CD14-positive monocyte (primary cell): ENCODE data around the gene ZNF716. TPM values are rescaled to one million over a fixed set of nuclear protein-coding genes. Genes with fewer than 3 reads are reported as not detected.

ENCODE experiments used
- DNase-seq, 3 donors: peaks; one replicate each; pipeline ENCODE4 v3.0.0-alpha.2; 2011 to 2022
- H2AFZ ChIP-seq: 2 replicates; pipeline ENCODE4 v1.6.0; 2012; ENCODE audit warnings: mild to moderate bottlenecking, low read depth, low read length, inconsistent platforms; ENCODE audit not compliant: insufficient read depth, poor library complexity, severe bottlenecking
- H3K27ac ChIP-seq, 2 donors: 1 replicate in 1 of 2; 2 replicates in 1 of 2; pipeline ENCODE4 v1.5.1; 2012 to 2013; ENCODE audit warnings: low read length in 2 of 2, control low read depth in 1 of 2, inconsistent platforms in 1 of 2, low read depth in 1 of 2, mild to moderate bottlenecking in 1 of 2
- H3K27me3 ChIP-seq, 2 donors: one replicate each; pipeline versions ENCODE4 v1.6.0 to v1.6.1; 2011 to 2013; ENCODE audit warnings: low read length in 2 of 2; ENCODE audit not compliant: control insufficient read depth in 2 of 2, insufficient read depth in 2 of 2
- H3K36me3 ChIP-seq, 2 donors: replicated peaks in 1 of 2; 1 replicate in 1 of 2; 2 replicates in 1 of 2; pipeline versions ENCODE4 v1.5.1 to v1.6.1; 2012 to 2013; ENCODE audit warnings: low read length in 2 of 2, control low read depth in 1 of 2, inconsistent platforms in 1 of 2, mild to moderate bottlenecking in 1 of 2; ENCODE audit not compliant: insufficient read depth in 2 of 2, control insufficient read depth in 1 of 2
- H3K4me1 ChIP-seq, 2 donors: 1 replicate in 1 of 2; 2 replicates in 1 of 2; pipeline versions ENCODE4 v1.5.1 to v1.6.1; 2012 to 2013; ENCODE audit warnings: low read length in 2 of 2, control low read depth in 1 of 2, inconsistent platforms in 1 of 2, mild to moderate bottlenecking in 1 of 2, moderate library complexity in 1 of 2; ENCODE audit not compliant: insufficient read depth in 2 of 2, control insufficient read depth in 1 of 2
- H3K4me2 ChIP-seq: replicated peaks from 2 replicates; pipeline ENCODE3; 2012; ENCODE audit warnings: low read length, moderate library complexity, mild to moderate bottlenecking; ENCODE audit not compliant: poor library complexity, severe bottlenecking; ENCODE audit errors: extremely low read depth
- H3K4me3 ChIP-seq, 3 experiments: fragments of 200-600 bp in 1 of 3; sonication (generic) in 1 of 3; replicated peaks in 1 of 3; 1 replicate in 2 of 3; 2 replicates in 1 of 3; pipeline ENCODE4 v1.5.1; 2011 to 2013; ENCODE audit warnings: low read length in 3 of 3, mild to moderate bottlenecking in 3 of 3, control low read depth in 2 of 3, low read depth in 2 of 3, inconsistent platforms in 1 of 3, moderate library complexity in 1 of 3
- H3K79me2 ChIP-seq: 2 replicates; pipeline ENCODE4 v1.6.0; 2012; ENCODE audit warnings: mild to moderate bottlenecking, control low read depth, inconsistent platforms, low read length, moderate library complexity; ENCODE audit not compliant: insufficient read depth
- H3K9ac ChIP-seq: 2 replicates; pipeline ENCODE4 v1.6.0; 2017; ENCODE audit warnings: low read length, mild to moderate bottlenecking; ENCODE audit not compliant: insufficient read depth, poor library complexity, severe bottlenecking
- H3K9me3 ChIP-seq, 2 donors: replicated peaks in 1 of 2; 1 replicate in 1 of 2; 2 replicates in 1 of 2; pipeline versions ENCODE4 v1.5.1 to v1.6.1; 2012 to 2013; ENCODE audit warnings: low read length in 2 of 2, control low read depth in 1 of 2; ENCODE audit not compliant: control insufficient read depth in 1 of 2, insufficient read depth in 1 of 2
- H4K20me1 ChIP-seq: 2 replicates; pipeline ENCODE4 v1.6.0; 2012; ENCODE audit warnings: mild to moderate bottlenecking, low read length, control low read depth, moderate library complexity; ENCODE audit not compliant: insufficient read depth
- H3K27ac Mint-ChIP-seq, 7 donors: one replicate each; pipeline ENCODE4 v1.8.0; 2020; ENCODE audit warnings: mild to moderate bottlenecking in 7 of 7, mixed read lengths in 7 of 7, moderate library complexity in 6 of 7, inconsistent platforms in 2 of 7
- H3K27me3 Mint-ChIP-seq, 3 donors: one replicate each; pipeline ENCODE4 v1.8.0; 2021 to 2022; ENCODE audit warnings: low read depth in 3 of 3, mild to moderate bottlenecking in 3 of 3, mixed read lengths in 3 of 3, moderate library complexity in 3 of 3, inconsistent platforms in 1 of 3
- H3K36me3 Mint-ChIP-seq, 2 donors: one replicate each; pipeline ENCODE4 v1.8.0; 2020; ENCODE audit warnings: mixed read lengths in 2 of 2, inconsistent platforms in 1 of 2, mild to moderate bottlenecking in 1 of 2
- H3K4me1 Mint-ChIP-seq: one replicate; pipeline ENCODE4 v1.8.0; 2020; ENCODE audit warnings: mild to moderate bottlenecking, mixed read lengths
- H3K4me3 Mint-ChIP-seq, 2 donors: one replicate each; pipeline ENCODE4 v1.8.0; 2020; ENCODE audit warnings: mild to moderate bottlenecking in 2 of 2, mixed read lengths in 2 of 2, moderate library complexity in 1 of 2
- H3K9me3 Mint-ChIP-seq, 7 donors: one replicate each; pipeline ENCODE4 v1.8.0; 2020 to 2022; ENCODE audit warnings: mixed read lengths in 7 of 7, mild to moderate bottlenecking in 6 of 7, moderate library complexity in 6 of 7, inconsistent platforms in 2 of 7
- CTCF ChIP-seq: fragments of 200-600 bp; IDR thresholded peaks from one replicate; pipeline ENCODE4 v1.8.0; 2022; ENCODE audit warnings: antibody characterized with exemption, mild to moderate bottlenecking
- WGBS: methylation state at CpG from one replicate; pipeline ENCODE4 v1.1.5; 2013; ENCODE audit warnings: missing lambda C conversion rate; ENCODE audit not compliant: insufficient coverage; 5-methylcytosine and 5-hydroxymethylcytosine counted together
- intact Hi-C, 2 donors: fragments of 100-400 bp; cut with micrococcal nuclease; formaldehyde crosslinking; loops; one replicate each; pipeline versions ENCODE4 v1.15.0 to v1.15.1; 2023
- polyA plus RNA-seq, 3 donors: library from polyadenylated mRNA; depleted of rRNA in 1 of 3; unstranded in 2 of 3; stranded (reverse) in 1 of 3; fragments of 300-500 nt in 2 of 3; fragments of >200 nt in 1 of 3; fragmentation: Illumina TruSeq in 2 of 3; gene quantifications; 1 replicate in 2 of 3; 2 replicates in 1 of 3; pipeline ENCODE4 v1.2.3, GENCODE V29; 2012 to 2021

ZNF716 gene
- polyA plus RNA-seq, 3 donors: not detected

GRCh38 chr7:57425969-57426628 is 23.9 kb upstream of the ZNF716 start:
- Histone ChIP-seq H3K4me2 (no peak overlapping the region), H3K4me1 (no peaks in the 10 kb centered on the region), H3K27ac (no peak overlapping the region), H3K4me3 (no peak overlapping the region), H3K27me3 (no peaks in the 10 kb centered on the region), H2AFZ (no peak overlapping the region), H3K79me2 (no peaks in the 10 kb centered on the region), H3K36me3 (no peaks in the 10 kb centered on the region), H3K9ac (no peak overlapping the region), H4K20me1 (no peaks in the 10 kb centered on the region), H3K9me3 (peaks cover 61 to 65% of the 10 kb centered on the region in 2 donors)
- DNase-seq: no peak
- Mint-ChIP-seq H3K27me3 (peaks cover 0 to 2% (median 0%) of the 10 kb centered on the region in 3 donors), H3K27ac (no peak overlapping the region), H3K4me3 (no peak overlapping the region), H3K9me3 (peaks cover 23 to 64% (median 35%) of the 10 kb centered on the region in 7 donors), H3K4me1 (no peaks in the 10 kb centered on the region), H3K36me3 (no peaks in the 10 kb centered on the region)
- intact Hi-C loops: no loop called here
- TF ChIP-seq CTCF: peak; percentile 37
- 70% methylated on average over 25 of the region's 29 CpGs for whole genome bisulfite sequencing

- H3K4me3 Mint-ChIP-seq: no peak overlapping the region
These were observed 23.4 kb upstream of the ZNF716 start for GRCh38 chr7:57426629-57427003.

More at GRCh38 chr7:57426629-57427003, 23.4 kb upstream of the ZNF716 start:
- intact Hi-C loops: no loop called here
- peaks cover 23 to 60% (median 33%) of the 10 kb centered on the region in 7 donors for H3K9me3 Mint-ChIP-seq
- Histone ChIP-seq H2AFZ (no peak overlapping the region), H3K79me2 (no peaks in the 10 kb centered on the region), H3K9ac (no peak overlapping the region), H3K27ac (no peak overlapping the region), H3K27me3 (no peaks in the 10 kb centered on the region), H4K20me1 (no peaks in the 10 kb centered on the region), H3K4me1 (no peaks in the 10 kb centered on the region), H3K36me3 (no peaks in the 10 kb centered on the region), H3K4me3 (no peak overlapping the region), H3K4me2 (no peak overlapping the region), H3K9me3 (peaks cover 58 to 61% of the 10 kb centered on the region in 2 donors)
- no peak for TF ChIP-seq CTCF
- peaks cover 0 to 2% (median 0%) of the 10 kb centered on the region in 3 donors for H3K27me3 Mint-ChIP-seq
- no peak overlapping the region for H3K27ac Mint-ChIP-seq
- H3K4me1 Mint-ChIP-seq: no peaks in the 10 kb centered on the region
- no peaks in the 10 kb centered on the region for H3K36me3 Mint-ChIP-seq
- WGBS: 100% methylated on average over 5 of the region's 11 CpGs
- no peak for DNase-seq
